GM23338 (cell line): ENCODE results near the gene LILRA6. TPM values are rescaled to one million over a fixed set of nuclear protein-coding genes. Genes with fewer than 3 reads are reported as not detected.
"Not testable (repeated sequence)": the region's sequence is repeated elsewhere in the genome, so short reads cannot be mapped to it uniquely, and the experiment has no call there.

ENCODE experiments used
- ATAC-seq: fragments of 200-7000 bp; cut with Tn5 transposase; 3 replicates; pipeline ENCODE4 v1.9.1; 2020
- DNase-seq: peaks from one replicate; pipeline ENCODE4 v3.0.0-alpha.2; 2015; ENCODE audit warnings: low spot score
- H2AFZ ChIP-seq: fragments of 200-600 bp; sonication (generic); 2 replicates; pipeline ENCODE4 v1.8.0; 2016; ENCODE audit warnings: antibody characterized with exemption, mild to moderate bottlenecking, moderate library complexity
- H3F3A ChIP-seq: fragments of 200-600 bp; sonication (generic); replicated peaks from 2 replicates; pipeline ENCODE4 v1.8.0; 2017; ENCODE audit warnings: antibody characterized with exemption, mixed run types, low read depth
- H3K27ac ChIP-seq: fragments of 200-600 bp; sonication (generic); 2 replicates; pipeline ENCODE4 v1.6.1; 2016; ENCODE audit warnings: low read depth
- H3K27me3 ChIP-seq: fragments of 200-600 bp; sonication (generic); 2 replicates; pipeline ENCODE4 v1.8.0; 2016; ENCODE audit warnings: mild to moderate bottlenecking, mixed run types, moderate library complexity; ENCODE audit not compliant: insufficient read depth
- H3K36me3 ChIP-seq: fragments of 200-600 bp; sonication (generic); 2 replicates; pipeline ENCODE4 v1.8.0; 2016; ENCODE audit warnings: mild to moderate bottlenecking; ENCODE audit not compliant: insufficient read depth
- H3K4me1 ChIP-seq: fragments of 200-600 bp; sonication (generic); 2 replicates; pipeline ENCODE4 v1.8.0; 2016; ENCODE audit warnings: mild to moderate bottlenecking, moderate library complexity; ENCODE audit not compliant: insufficient read depth
- H3K4me2 ChIP-seq: fragments of 200-600 bp; sonication (generic); 2 replicates; pipeline ENCODE4 v1.7.1; 2017; ENCODE audit warnings: mixed run types
- H3K4me3 ChIP-seq: fragments of 200-600 bp; sonication (generic); 2 replicates; pipeline ENCODE4 v1.6.1; 2016; ENCODE audit warnings: mixed run types
- H3K79me2 ChIP-seq: fragments of 200-600 bp; sonication (generic); replicated peaks from 2 replicates; pipeline ENCODE4 v1.8.0; 2017; ENCODE audit warnings: mild to moderate bottlenecking; ENCODE audit not compliant: insufficient read depth
- H3K9me2 ChIP-seq: fragments of 200-600 bp; sonication (generic); 2 replicates; pipeline ENCODE4 v1.8.0; 2017; ENCODE audit not compliant: insufficient read depth
- H4K20me1 ChIP-seq: fragments of 200-600 bp; sonication (generic); replicated peaks from 2 replicates; pipeline ENCODE4 v1.8.0; 2017; ENCODE audit warnings: mild to moderate bottlenecking; ENCODE audit not compliant: insufficient read depth
- H3K27ac Mint-ChIP-seq: 2 replicates; pipeline ENCODE4 v1.8.0; 2020; ENCODE audit warnings: inconsistent platforms, mild to moderate bottlenecking, moderate library complexity, mixed read lengths
- H3K27me3 Mint-ChIP-seq: 3 replicates; pipeline ENCODE4 v1.8.0; 2022; ENCODE audit warnings: low read depth, mild to moderate bottlenecking, moderate library complexity, mixed read lengths, inconsistent platforms; ENCODE audit not compliant: insufficient read depth, poor library complexity
- H3K36me3 Mint-ChIP-seq: 3 replicates; pipeline ENCODE4 v1.8.0; 2021; ENCODE audit warnings: low read depth, mild to moderate bottlenecking, inconsistent platforms, moderate library complexity, mixed read lengths
- H3K4me1 Mint-ChIP-seq: 3 replicates; pipeline ENCODE4 v1.8.0; 2020; ENCODE audit warnings: mild to moderate bottlenecking, inconsistent platforms, mixed read lengths
- H3K4me3 Mint-ChIP-seq: 3 replicates; pipeline ENCODE4 v1.8.0; 2021; ENCODE audit warnings: moderate library complexity, mild to moderate bottlenecking, inconsistent platforms, mixed read lengths
- H3K9me3 Mint-ChIP-seq: 3 replicates; pipeline ENCODE4 v1.8.0; 2020; ENCODE audit warnings: moderate library complexity, mild to moderate bottlenecking, inconsistent platforms, mixed read lengths
- EZH2 ChIP-seq: fragments of 200-600 bp; sonication (generic); IDR thresholded peaks from one replicate; pipeline ENCODE4 v1.8.0; 2017; ENCODE audit warnings: antibody characterized with exemption, mild to moderate bottlenecking, low read depth; ENCODE audit not compliant: unreplicated experiment
- JUNB ChIP-seq: IDR thresholded peaks from one replicate; pipeline ENCODE4 v1.6.1; 2016; ENCODE audit warnings: antibody characterized with exemption; ENCODE audit not compliant: unreplicated experiment
- polyA plus RNA-seq: library from polyadenylated mRNA; unstranded; fragments of >200 nt; fragmentation: Nextera tagmentation; extraction: Ambion mirVana; gene quantifications from 2 replicates; pipeline ENCODE4 v1.2.1, GENCODE V29; 2016
- total RNA-seq: library from RNA; depleted of rRNA; stranded (reverse); fragments of >200 nt; shearing (Covaris generic); gene quantifications from 2 replicates; pipeline ENCODE4 v1.2.3, GENCODE V29; 2014
- TF ChIP-seq, protein P1 (sequence below): IDR thresholded peaks from one replicate; pipeline ENCODE4 v1.6.1; 2018; ENCODE audit warnings: antibody characterized with exemption; ENCODE audit not compliant: unreplicated experiment
- TF ChIP-seq, protein P2 (sequence below): fragments of 250-450 bp; sonication (Bioruptor Pico); IDR thresholded peaks from 2 replicates; pipeline ENCODE4 v1.5.0; 2020; ENCODE audit warnings: mild to moderate bottlenecking, moderate library complexity

LILRA6 gene
- total and polyA plus RNA-seq, 2 experiments from 2014 or later, result not detected

DNA sequence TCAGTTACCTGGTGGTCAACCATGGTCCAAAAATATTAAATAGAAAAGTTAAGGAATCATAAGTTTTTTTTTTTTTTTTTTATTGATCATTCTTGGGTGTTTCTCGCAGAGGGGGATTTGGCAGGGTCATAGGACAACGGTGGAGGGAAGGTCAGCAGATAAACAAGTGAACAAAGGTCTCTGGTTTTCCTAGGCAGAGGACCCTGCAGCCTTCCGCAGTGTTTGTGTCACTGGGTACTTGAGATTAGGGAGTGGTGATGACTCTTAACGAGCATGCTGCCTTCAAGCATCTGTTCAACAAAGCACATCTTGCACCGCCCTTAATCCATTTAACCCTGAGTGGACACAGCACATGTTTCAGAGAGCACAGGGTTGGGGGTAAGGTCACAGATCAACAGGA, 28.4 kb downstream of the LILRA6 start:
- not testable (repeated sequence) for H3K9me2 ChIP-seq, H3K9me3 Mint-ChIP-seq, H3K4me1 Mint-ChIP-seq, H3K4me1 ChIP-seq, H3K4me3 Mint-ChIP-seq, H3F3A ChIP-seq, H3K4me2 ChIP-seq, H3K36me3 ChIP-seq, H4K20me1 ChIP-seq, H3K79me2 ChIP-seq, H3K27ac ChIP-seq, H3K27ac Mint-ChIP-seq, ATAC-seq, H2AFZ ChIP-seq, H3K27me3 ChIP-seq, H3K4me3 ChIP-seq, DNase-seq
- peaks cover 16% of the 10 kb centered on the region for H3K27me3 Mint-ChIP-seq
- peaks cover 36% of the 10 kb centered on the region for H3K36me3 Mint-ChIP-seq

DNA sequence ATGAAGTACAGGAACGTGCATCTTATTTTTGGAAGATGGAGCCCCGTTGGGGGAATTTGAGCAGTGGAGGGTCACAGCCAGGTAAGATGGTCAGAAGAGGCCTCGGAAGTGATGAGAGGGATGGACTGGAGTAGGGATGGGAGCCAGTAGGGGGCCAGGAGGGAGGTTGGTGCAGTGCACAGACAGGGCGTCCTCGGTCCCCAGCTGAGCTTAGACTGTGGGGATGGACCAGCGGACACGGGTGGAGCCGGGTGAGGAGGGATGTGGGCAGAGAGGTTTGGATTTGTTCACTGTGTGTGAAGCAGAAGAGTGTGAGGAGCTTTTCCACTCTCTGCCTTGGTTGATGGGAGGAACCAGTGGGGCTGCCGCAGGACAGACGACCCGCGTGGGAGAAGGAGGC, 31.4 kb downstream of the LILRA6 start:
- Histone ChIP-seq H3K79me2 (peaks cover 8% of the 10 kb centered on the region), H3K4me1 (no peaks in the 10 kb centered on the region), H2AFZ (no peak overlapping the region), H4K20me1 (peaks cover 18% of the 10 kb centered on the region; the same call in 1 of the 2 replicates), H3K36me3 (peaks cover 8% of the 10 kb centered on the region), H3K27me3 (no peaks in the 10 kb centered on the region), H3F3A (peaks cover 28% of the 10 kb centered on the region), H3K9me2 (no peaks in the 10 kb centered on the region), H3K4me3 (no peak overlapping the region), H3K27ac (no peak overlapping the region), H3K4me2 (no peak overlapping the region)
- peaks cover 44% of the 10 kb centered on the region for H3K27me3 Mint-ChIP-seq
- TF ChIP-seq, protein P1, sequence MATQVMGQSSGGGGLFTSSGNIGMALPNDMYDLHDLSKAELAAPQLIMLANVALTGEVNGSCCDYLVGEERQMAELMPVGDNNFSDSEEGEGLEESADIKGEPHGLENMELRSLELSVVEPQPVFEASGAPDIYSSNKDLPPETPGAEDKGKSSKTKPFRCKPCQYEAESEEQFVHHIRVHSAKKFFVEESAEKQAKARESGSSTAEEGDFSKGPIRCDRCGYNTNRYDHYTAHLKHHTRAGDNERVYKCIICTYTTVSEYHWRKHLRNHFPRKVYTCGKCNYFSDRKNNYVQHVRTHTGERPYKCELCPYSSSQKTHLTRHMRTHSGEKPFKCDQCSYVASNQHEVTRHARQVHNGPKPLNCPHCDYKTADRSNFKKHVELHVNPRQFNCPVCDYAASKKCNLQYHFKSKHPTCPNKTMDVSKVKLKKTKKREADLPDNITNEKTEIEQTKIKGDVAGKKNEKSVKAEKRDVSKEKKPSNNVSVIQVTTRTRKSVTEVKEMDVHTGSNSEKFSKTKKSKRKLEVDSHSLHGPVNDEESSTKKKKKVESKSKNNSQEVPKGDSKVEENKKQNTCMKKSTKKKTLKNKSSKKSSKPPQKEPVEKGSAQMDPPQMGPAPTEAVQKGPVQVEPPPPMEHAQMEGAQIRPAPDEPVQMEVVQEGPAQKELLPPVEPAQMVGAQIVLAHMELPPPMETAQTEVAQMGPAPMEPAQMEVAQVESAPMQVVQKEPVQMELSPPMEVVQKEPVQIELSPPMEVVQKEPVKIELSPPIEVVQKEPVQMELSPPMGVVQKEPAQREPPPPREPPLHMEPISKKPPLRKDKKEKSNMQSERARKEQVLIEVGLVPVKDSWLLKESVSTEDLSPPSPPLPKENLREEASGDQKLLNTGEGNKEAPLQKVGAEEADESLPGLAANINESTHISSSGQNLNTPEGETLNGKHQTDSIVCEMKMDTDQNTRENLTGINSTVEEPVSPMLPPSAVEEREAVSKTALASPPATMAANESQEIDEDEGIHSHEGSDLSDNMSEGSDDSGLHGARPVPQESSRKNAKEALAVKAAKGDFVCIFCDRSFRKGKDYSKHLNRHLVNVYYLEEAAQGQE, result no peak
- no peak for TF ChIP-seq EZH2
- TF ChIP-seq, protein P2, sequence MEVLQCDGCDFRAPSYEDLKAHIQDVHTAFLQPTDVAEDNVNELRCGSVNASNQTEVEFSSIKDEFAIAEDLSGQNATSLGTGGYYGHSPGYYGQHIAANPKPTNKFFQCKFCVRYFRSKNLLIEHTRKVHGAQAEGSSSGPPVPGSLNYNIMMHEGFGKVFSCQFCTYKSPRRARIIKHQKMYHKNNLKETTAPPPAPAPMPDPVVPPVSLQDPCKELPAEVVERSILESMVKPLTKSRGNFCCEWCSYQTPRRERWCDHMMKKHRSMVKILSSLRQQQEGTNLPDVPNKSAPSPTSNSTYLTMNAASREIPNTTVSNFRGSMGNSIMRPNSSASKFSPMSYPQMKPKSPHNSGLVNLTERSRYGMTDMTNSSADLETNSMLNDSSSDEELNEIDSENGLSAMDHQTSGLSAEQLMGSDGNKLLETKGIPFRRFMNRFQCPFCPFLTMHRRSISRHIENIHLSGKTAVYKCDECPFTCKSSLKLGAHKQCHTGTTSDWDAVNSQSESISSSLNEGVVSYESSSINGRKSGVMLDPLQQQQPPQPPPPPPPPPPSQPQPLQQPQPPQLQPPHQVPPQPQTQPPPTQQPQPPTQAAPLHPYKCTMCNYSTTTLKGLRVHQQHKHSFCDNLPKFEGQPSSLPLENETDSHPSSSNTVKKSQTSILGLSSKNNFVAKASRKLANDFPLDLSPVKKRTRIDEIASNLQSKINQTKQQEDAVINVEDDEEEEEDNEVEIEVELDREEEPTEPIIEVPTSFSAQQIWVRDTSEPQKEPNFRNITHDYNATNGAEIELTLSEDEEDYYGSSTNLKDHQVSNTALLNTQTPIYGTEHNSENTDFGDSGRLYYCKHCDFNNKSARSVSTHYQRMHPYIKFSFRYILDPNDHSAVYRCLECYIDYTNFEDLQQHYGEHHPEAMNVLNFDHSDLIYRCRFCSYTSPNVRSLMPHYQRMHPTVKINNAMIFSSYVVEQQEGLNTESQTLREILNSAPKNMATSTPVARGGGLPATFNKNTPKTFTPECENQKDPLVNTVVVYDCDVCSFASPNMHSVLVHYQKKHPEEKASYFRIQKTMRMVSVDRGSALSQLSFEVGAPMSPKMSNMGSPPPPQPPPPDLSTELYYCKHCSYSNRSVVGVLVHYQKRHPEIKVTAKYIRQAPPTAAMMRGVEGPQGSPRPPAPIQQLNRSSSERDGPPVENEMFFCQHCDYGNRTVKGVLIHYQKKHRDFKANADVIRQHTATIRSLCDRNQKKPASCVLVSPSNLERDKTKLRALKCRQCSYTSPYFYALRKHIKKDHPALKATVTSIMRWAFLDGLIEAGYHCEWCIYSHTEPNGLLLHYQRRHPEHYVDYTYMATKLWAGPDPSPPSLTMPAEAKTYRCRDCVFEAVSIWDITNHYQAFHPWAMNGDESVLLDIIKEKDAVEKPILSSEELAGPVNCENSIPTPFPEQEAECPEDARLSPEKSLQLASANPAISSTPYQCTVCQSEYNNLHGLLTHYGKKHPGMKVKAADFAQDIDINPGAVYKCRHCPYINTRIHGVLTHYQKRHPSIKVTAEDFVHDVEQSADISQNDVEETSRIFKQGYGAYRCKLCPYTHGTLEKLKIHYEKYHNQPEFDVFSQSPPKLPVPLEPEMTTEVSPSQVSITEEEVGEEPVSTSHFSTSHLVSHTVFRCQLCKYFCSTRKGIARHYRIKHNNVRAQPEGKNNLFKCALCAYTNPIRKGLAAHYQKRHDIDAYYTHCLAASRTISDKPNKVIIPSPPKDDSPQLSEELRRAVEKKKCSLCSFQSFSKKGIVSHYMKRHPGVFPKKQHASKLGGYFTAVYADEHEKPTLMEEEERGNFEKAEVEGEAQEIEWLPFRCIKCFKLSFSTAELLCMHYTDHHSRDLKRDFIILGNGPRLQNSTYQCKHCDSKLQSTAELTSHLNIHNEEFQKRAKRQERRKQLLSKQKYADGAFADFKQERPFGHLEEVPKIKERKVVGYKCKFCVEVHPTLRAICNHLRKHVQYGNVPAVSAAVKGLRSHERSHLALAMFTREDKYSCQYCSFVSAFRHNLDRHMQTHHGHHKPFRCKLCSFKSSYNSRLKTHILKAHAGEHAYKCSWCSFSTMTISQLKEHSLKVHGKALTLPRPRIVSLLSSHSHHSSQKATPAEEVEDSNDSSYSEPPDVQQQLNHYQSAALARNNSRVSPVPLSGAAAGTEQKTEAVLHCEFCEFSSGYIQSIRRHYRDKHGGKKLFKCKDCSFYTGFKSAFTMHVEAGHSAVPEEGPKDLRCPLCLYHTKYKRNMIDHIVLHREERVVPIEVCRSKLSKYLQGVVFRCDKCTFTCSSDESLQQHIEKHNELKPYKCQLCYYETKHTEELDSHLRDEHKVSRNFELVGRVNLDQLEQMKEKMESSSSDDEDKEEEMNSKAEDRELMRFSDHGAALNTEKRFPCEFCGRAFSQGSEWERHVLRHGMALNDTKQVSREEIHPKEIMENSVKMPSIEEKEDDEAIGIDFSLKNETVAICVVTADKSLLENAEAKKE (CRISPR knock-in tag), result no peak
- TF ChIP-seq JUNB, result no peak
- no peak overlapping the region for H3K27ac Mint-ChIP-seq
- no peak for ATAC-seq
- H3K4me1 Mint-ChIP-seq, result peaks cover 22% of the 10 kb centered on the region; the same call in 2 of the 3 replicates
- H3K36me3 Mint-ChIP-seq, result peaks cover 50% of the 10 kb centered on the region
- H3K4me3 Mint-ChIP-seq, result no peak overlapping the region; the same call in 2 of the 3 replicates
- peaks cover 6% of the 10 kb centered on the region; the same call in 1 of the 3 replicates for H3K9me3 Mint-ChIP-seq
- no peak for DNase-seq
